Lower leg skin (tissue), 3 donors: ENCODE data around the gene PRXL2C.

ENCODE experiments used
- POLR2A ChIP-seq, 2 donors: fragments of 450-650 bp; IDR thresholded peaks; one replicate each; pipeline ENCODE4 v1.6.1; 2016 to 2017; ENCODE audit warnings: antibody characterized with exemption in 2 of 2, mild to moderate bottlenecking in 1 of 2, moderate library complexity in 1 of 2
- TF ChIP-seq, protein P1 (sequence below), 3 donors: fragments of 450-650 bp; IDR thresholded peaks; one replicate each; pipeline ENCODE4 v1.5.1; 2016; ENCODE audit warnings: antibody characterized with exemption in 3 of 3, mild to moderate bottlenecking in 3 of 3, moderate library complexity in 2 of 3

DNA sequence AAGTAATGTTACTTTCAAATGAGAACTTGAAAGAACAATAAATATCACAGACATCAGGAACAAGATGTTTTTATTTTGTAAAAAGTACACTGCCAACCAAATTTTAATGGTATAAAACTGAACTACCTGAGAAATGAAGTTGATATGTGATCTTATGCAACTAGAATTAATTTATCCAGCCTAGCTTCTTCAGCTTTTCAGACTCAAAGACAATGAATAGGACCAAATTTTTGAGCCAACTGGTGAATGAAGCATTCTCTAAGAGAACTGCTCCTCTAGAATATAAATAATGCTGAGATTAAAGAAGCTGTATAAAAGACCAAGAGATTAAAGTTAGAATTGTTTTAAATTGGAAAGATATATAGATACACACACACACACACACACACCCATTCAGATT lies 45.4 kb downstream of the PRXL2C start:
- TF ChIP-seq, protein P1, sequence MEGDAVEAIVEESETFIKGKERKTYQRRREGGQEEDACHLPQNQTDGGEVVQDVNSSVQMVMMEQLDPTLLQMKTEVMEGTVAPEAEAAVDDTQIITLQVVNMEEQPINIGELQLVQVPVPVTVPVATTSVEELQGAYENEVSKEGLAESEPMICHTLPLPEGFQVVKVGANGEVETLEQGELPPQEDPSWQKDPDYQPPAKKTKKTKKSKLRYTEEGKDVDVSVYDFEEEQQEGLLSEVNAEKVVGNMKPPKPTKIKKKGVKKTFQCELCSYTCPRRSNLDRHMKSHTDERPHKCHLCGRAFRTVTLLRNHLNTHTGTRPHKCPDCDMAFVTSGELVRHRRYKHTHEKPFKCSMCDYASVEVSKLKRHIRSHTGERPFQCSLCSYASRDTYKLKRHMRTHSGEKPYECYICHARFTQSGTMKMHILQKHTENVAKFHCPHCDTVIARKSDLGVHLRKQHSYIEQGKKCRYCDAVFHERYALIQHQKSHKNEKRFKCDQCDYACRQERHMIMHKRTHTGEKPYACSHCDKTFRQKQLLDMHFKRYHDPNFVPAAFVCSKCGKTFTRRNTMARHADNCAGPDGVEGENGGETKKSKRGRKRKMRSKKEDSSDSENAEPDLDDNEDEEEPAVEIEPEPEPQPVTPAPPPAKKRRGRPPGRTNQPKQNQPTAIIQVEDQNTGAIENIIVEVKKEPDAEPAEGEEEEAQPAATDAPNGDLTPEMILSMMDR (IDR thresholded peaks at IDR 0.05), result no peak
- TF ChIP-seq POLR2A (IDR thresholded peaks at IDR 0.05), result no peak
